NCI-H146 treated with DMSO at 0.1 percent for 48 hours (cell line): ENCODE results near the gene TRIM40.
A peak's percentile ranks its signal among the peaks of the same experiment; 100 is the strongest.

ENCODE experiments used
- DNase-seq: peaks from one replicate; lab custom pipeline; 2025; ENCODE audit not compliant: unreplicated experiment; lab: John Stamatoyannopoulos, UW

Gene TRIM40

GRCh38 chr6:30135757-30136156, at the start of gene TRIM40:
TSS of gene TRIM40 (plus strand) at chr6:30136140. CDS start at chr6:30137037, 897 bp downstream.
- no peak for DNase-seq

GRCh38 chr6:30087876-30088275, 48.1 kb upstream of the TRIM40 start:
- no peak for DNase-seq

GRCh38 chr6:30091577-30092381, 44.2 kb upstream of the TRIM40 start:
- DNase-seq = no peak

- no peak for DNase-seq
These were observed 42.9 kb upstream of the TRIM40 start for GRCh38 chr6:30092852-30093543.

- DNase-seq = no peak
These were observed 41.8 kb upstream of the TRIM40 start for GRCh38 chr6:30093951-30094661.

- no peak for DNase-seq
These were observed 39.1 kb upstream of the TRIM40 start for GRCh38 chr6:30096829-30097228.

GRCh38 chr6:30097902-30098768, 37.8 kb upstream of the TRIM40 start:
- DNase-seq = no peak

- DNase-seq = no peak
These were observed 35.8 kb upstream of the TRIM40 start for GRCh38 chr6:30100154-30100553.

- DNase-seq = no peak
These were observed 35.1 kb upstream of the TRIM40 start for GRCh38 chr6:30100585-30101443.

- DNase-seq = peak; percentile 41
These were observed 34.2 kb upstream of the TRIM40 start for GRCh38 chr6:30101444-30102413.

GRCh38 chr6:30102414-30102969, 33.4 kb upstream of the TRIM40 start:
- no peak for DNase-seq

GRCh38 chr6:30102970-30103871, 32.7 kb upstream of the TRIM40 start:
- DNase-seq = peak; percentile 68

GRCh38 chr6:30103872-30104179, 32.1 kb upstream of the TRIM40 start:
- no peak for DNase-seq

GRCh38 chr6:30104661-30105060, 31.3 kb upstream of the TRIM40 start:
- no peak for DNase-seq

GRCh38 chr6:30111266-30111856, 24.6 kb upstream of the TRIM40 start:
- DNase-seq = no peak

- DNase-seq = no peak
These were observed 23.4 kb upstream of the TRIM40 start for GRCh38 chr6:30112402-30112994.
